ENCODE measurements around the gene RNU2-1. TPM values are rescaled to one million over a fixed set of nuclear protein-coding genes. Genes with fewer than 3 reads are reported as not detected.

Gene RNU2-1
- polyA plus RNA-seq, 1 of the 3 experiments (the other 2 are of a cell fraction), result not detected

- Histone ChIP-seq H3K79me2 (ENCODE audit: insufficient read depth) (no peaks in the 10 kb centered on the region), H3K9ac (no peak overlapping the region), H3K4me1 (ENCODE audit: control insufficient read depth in 1 of 2, insufficient read depth in 2 of 2, low read depth in 1 of 2, low read length in 1 of 2) (no peaks in the 10 kb centered on the region), H3K4me3 (ENCODE audit: low read depth in 2 of 2, low read length in 1 of 2) (no peak overlapping the region), H3K4me2 (no peak overlapping the region), H4K20me1 (ENCODE audit: insufficient read depth) (no peaks in the 10 kb centered on the region), H3K27me3 (ENCODE audit: insufficient read depth) (no peaks in the 10 kb centered on the region), H3K9me2 (no peaks in the 10 kb centered on the region), H3K27ac (ENCODE audit: low read depth in 2 of 2, low read length in 1 of 2) (no peak overlapping the region), H2AFZ (ENCODE audit: low read depth) (no peak overlapping the region), H3K9me3 (no peaks in the 10 kb centered on the region), H3K36me3 (replicated peaks in 1 of 2; ENCODE audit: control insufficient read depth in 1 of 2, insufficient read depth in 2 of 2, low read length in 1 of 2) (no peaks in the 10 kb centered on the region), H3F3A (replicated peaks; ENCODE audit: insufficient read depth) (no peaks in the 10 kb centered on the region)
- ChIA-PET POLR2A (interaction anchor here (1.3 kb wide), 1 partner anchor 91 kb away, joined by 3 read pairs; no protein-coding TSS in a partner anchor), CTCF (no interaction called here)
- DNase-seq, result no peak
- 94% methylated on average over 7 of the region's 7 CpGs for WGBS (ENCODE audit: low lambda C conversion rate)
- TF ChIP-seq RCOR1 (IDR thresholded peaks at IDR 0.05; ENCODE audit: low read length) (no peak), RAD21 (IDR thresholded peaks at IDR 0.05; ENCODE audit: low read length) (no peak), GABPA (IDR thresholded peaks at IDR 0.05; ENCODE audit: low read depth) (no peak), TCF12 (IDR thresholded peaks at IDR 0.05) (no peak), CHD2 (IDR thresholded peaks at IDR 0.05; ENCODE audit: low read length, partially characterized antibody) (no peak), GATA2 (CRISPR knock-in tag; IDR thresholded peaks at IDR 0.05) (no peak), IRF3 (IDR thresholded peaks at IDR 0.05; ENCODE audit: low read depth, low read length) (no peak), TEAD4 (IDR thresholded peaks at IDR 0.05; ENCODE audit: borderline replicate concordance, insufficient read depth) (no peak), USF1 (IDR thresholded peaks at IDR 0.05; ENCODE audit: borderline replicate concordance, low read depth) (no peak), NRF1 (IDR thresholded peaks at IDR 0.05; ENCODE audit: low read depth, low read length) (no peak)
Observed at GRCh38 chr17:43224146-43224705, 9.6 kb downstream of the RNU2-1 start.

- H3K4me3 ChIP-seq (ENCODE audit: low read depth in 2 of 2, low read length in 1 of 2), result no peak overlapping the region
- H3F3A ChIP-seq (replicated peaks; ENCODE audit: insufficient read depth), result no peaks in the 10 kb centered on the region
- 80% methylated on average over 8 of the region's 9 CpGs for WGBS (ENCODE audit: low lambda C conversion rate)
- DNase-seq, result no peak
- POLR2A ChIA-PET, result interaction anchor here (0.9 kb wide), 1 partner anchor 51 kb away, joined by 3 read pairs; no protein-coding TSS in a partner anchor
- no peak overlapping the region for H3K27ac ChIP-seq (ENCODE audit: low read depth in 2 of 2, low read length in 1 of 2)
- H3K9me3 ChIP-seq, result no peaks in the 10 kb centered on the region
- H2AFZ ChIP-seq (ENCODE audit: low read depth), result no peak overlapping the region
- H3K36me3 ChIP-seq (replicated peaks in 1 of 2; ENCODE audit: control insufficient read depth in 1 of 2, insufficient read depth in 2 of 2, low read length in 1 of 2), result no peaks in the 10 kb centered on the region
- no peaks in the 10 kb centered on the region for H3K27me3 ChIP-seq (ENCODE audit: insufficient read depth)
- no peaks in the 10 kb centered on the region for H3K4me1 ChIP-seq (ENCODE audit: control insufficient read depth in 1 of 2, insufficient read depth in 2 of 2, low read depth in 1 of 2, low read length in 1 of 2)
- H3K9me2 ChIP-seq, result no peaks in the 10 kb centered on the region
- CTCF ChIA-PET, result no interaction called here
- no peak overlapping the region for H3K4me2 ChIP-seq
- H4K20me1 ChIP-seq (ENCODE audit: insufficient read depth), result no peaks in the 10 kb centered on the region
- H3K9ac ChIP-seq, result no peak overlapping the region
- H3K79me2 ChIP-seq (ENCODE audit: insufficient read depth), result no peaks in the 10 kb centered on the region
- TF ChIP-seq MAX (IDR thresholded peaks at IDR 0.05; ENCODE audit: low read depth) (no peak), IRF3 (IDR thresholded peaks at IDR 0.05; ENCODE audit: low read depth, low read length) (no peak), FOXJ3 (CRISPR knock-in tag; IDR thresholded peaks at IDR 0.05) (no peak), TEAD4 (IDR thresholded peaks at IDR 0.05; ENCODE audit: borderline replicate concordance, insufficient read depth) (no peak), USF2 (IDR thresholded peaks at IDR 0.05; ENCODE audit: borderline replicate concordance, low read depth, low read length) (no peak), ZBTB33 (IDR thresholded peaks at IDR 0.05; ENCODE audit: borderline replicate concordance, low read depth) (no peak), JUND (IDR thresholded peaks at IDR 0.05) (no peak), RCOR1 (IDR thresholded peaks at IDR 0.05; ENCODE audit: low read length) (no peak), MEF2A (IDR thresholded peaks at IDR 0.05; ENCODE audit: borderline replicate concordance, low read depth) (no peak), SMC3 (IDR thresholded peaks at IDR 0.05; ENCODE audit: low read depth, low read length) (no peak), TAF1 (IDR thresholded peaks at IDR 0.05; ENCODE audit: borderline replicate concordance, low read depth, low read length) (no peak), YY1 (IDR thresholded peaks at IDR 0.05; ENCODE audit: low read depth) (no peak), CHD2 (IDR thresholded peaks at IDR 0.05; ENCODE audit: low read length, partially characterized antibody) (no peak)
Observed at GRCh38 chr17:43220511-43221125, 13.2 kb downstream of the RNU2-1 start.
